Trophoblast cell (in vitro differentiated cells and primary cell): ENCODE data around the gene RIMBP2.

Experiments
- DNase-seq, 2 donors: peaks; one replicate each; pipeline ENCODE4 v3.0.0-alpha.2; 2016
- H2AFZ ChIP-seq: 2 replicates; pipeline ENCODE4 v1.6.1; 2013; ENCODE audit warnings: low read length, moderate library complexity, mild to moderate bottlenecking; ENCODE audit not compliant: insufficient read depth, poor library complexity
- H2AK5ac ChIP-seq: 2 replicates; pipeline ENCODE4 v1.6.1; 2013; ENCODE audit warnings: mild to moderate bottlenecking, low read length
- H2BK120ac ChIP-seq: 2 replicates; pipeline ENCODE4 v1.6.1; 2013; ENCODE audit warnings: low read length, mild to moderate bottlenecking, moderate library complexity; ENCODE audit not compliant: insufficient read depth, poor library complexity
- H2BK12ac ChIP-seq: 2 replicates; pipeline ENCODE4 v1.6.1; 2013; ENCODE audit warnings: mild to moderate bottlenecking, low read length, moderate library complexity
- H2BK5ac ChIP-seq: 2 replicates; pipeline ENCODE4 v1.6.1; 2013; ENCODE audit warnings: low read length, low read depth, moderate library complexity, mild to moderate bottlenecking; ENCODE audit not compliant: poor library complexity
- H3K14ac ChIP-seq: 2 replicates; pipeline ENCODE4 v1.6.1; 2013; ENCODE audit warnings: mild to moderate bottlenecking, low read length
- H3K18ac ChIP-seq: 2 replicates; pipeline ENCODE4 v1.6.1; 2013; ENCODE audit warnings: mild to moderate bottlenecking, low read length
- H3K23ac ChIP-seq: 2 replicates; pipeline ENCODE4 v1.6.1; 2013; ENCODE audit warnings: low read length
- H3K27ac ChIP-seq: 2 replicates; pipeline ENCODE4 v1.5.1; 2013; ENCODE audit warnings: low read depth, mild to moderate bottlenecking, inconsistent platforms, low read length, moderate library complexity
- H3K27me3 ChIP-seq: 2 replicates; pipeline ENCODE4 v1.6.1; 2013; ENCODE audit warnings: inconsistent platforms, mild to moderate bottlenecking, low read length, moderate library complexity; ENCODE audit not compliant: insufficient read depth
- H3K36me3 ChIP-seq, 2 experiments: 1 replicate in 1 of 2; 2 replicates in 1 of 2; pipeline ENCODE4 v1.6.1; 2013; ENCODE audit warnings: low read length in 2 of 2, mild to moderate bottlenecking in 2 of 2, moderate library complexity in 1 of 2; ENCODE audit not compliant: insufficient read depth in 2 of 2, control insufficient read depth in 1 of 2
- H3K4ac ChIP-seq: 2 replicates; pipeline ENCODE4 v1.6.1; 2013; ENCODE audit warnings: low read depth, mild to moderate bottlenecking, low read length, moderate library complexity
- H3K4me1 ChIP-seq, 2 experiments: 1 replicate in 1 of 2; 2 replicates in 1 of 2; pipeline ENCODE4 v1.6.1; 2013; ENCODE audit warnings: low read length in 2 of 2, mild to moderate bottlenecking in 2 of 2, moderate library complexity in 1 of 2; ENCODE audit not compliant: insufficient read depth in 2 of 2, control insufficient read depth in 1 of 2
- H3K4me2 ChIP-seq: 2 replicates; pipeline ENCODE4 v1.6.1; 2013; ENCODE audit warnings: inconsistent platforms, mild to moderate bottlenecking, low read length, moderate library complexity
- H3K4me3 ChIP-seq: 2 replicates; pipeline ENCODE4 v1.5.1; 2013; ENCODE audit warnings: mild to moderate bottlenecking, low read depth, low read length, inconsistent platforms
- H3K79me1 ChIP-seq: one replicate; pipeline ENCODE4 v1.6.1; 2013; ENCODE audit warnings: low read length
- H3K79me2 ChIP-seq: 2 replicates; pipeline ENCODE4 v1.6.1; 2013; ENCODE audit warnings: low read length, mild to moderate bottlenecking; ENCODE audit not compliant: control insufficient read depth, insufficient read depth, poor library complexity
- H3K9ac ChIP-seq: 2 replicates; pipeline ENCODE4 v1.6.1; 2013; ENCODE audit warnings: mild to moderate bottlenecking, low read length
- H3K9me3 ChIP-seq: 2 replicates; pipeline ENCODE4 v1.6.1; 2013; ENCODE audit warnings: low read depth, mild to moderate bottlenecking, control low read depth, inconsistent platforms, low read length; ENCODE audit not compliant: insufficient read depth
- H4K12ac ChIP-seq: 2 replicates; pipeline ENCODE4 v1.6.1; 2013; ENCODE audit warnings: low read depth, mild to moderate bottlenecking, low read length, moderate library complexity
- H4K8ac ChIP-seq: 2 replicates; pipeline ENCODE4 v1.6.1; 2013; ENCODE audit warnings: low read depth, mild to moderate bottlenecking, low read length, moderate library complexity
- H4K91ac ChIP-seq: one replicate; pipeline ENCODE4 v1.6.1; 2013; ENCODE audit warnings: low read depth, mild to moderate bottlenecking, low read length, moderate library complexity
- WGBS: extraction: QIAGEN DNeasy Blood & Tissue Kit; methylation state at CpG from one replicate; pipeline ENCODE4 v1.1.7; 2013; ENCODE audit warnings: missing lambda C conversion rate; ENCODE audit not compliant: insufficient read length, insufficient coverage; ENCODE audit errors: extremely low coverage; 5-methylcytosine and 5-hydroxymethylcytosine counted together

The RIMBP2 gene

GRCh38 chr12:130495156-130495555 lies 220.9 kb downstream of the RIMBP2 start:
- Histone ChIP-seq H3K27me3 (no peaks in the 10 kb centered on the region), H4K91ac (no peak overlapping the region), H3K4me3 (no peak overlapping the region), H2BK120ac (no peak overlapping the region), H3K18ac (no peak overlapping the region), H4K8ac (no peak overlapping the region), H3K79me2 (no peaks in the 10 kb centered on the region), H3K9ac (no peak overlapping the region), H3K27ac (no peak overlapping the region), H2AFZ (no peak overlapping the region), H2BK12ac (no peak overlapping the region), H3K4ac (no peak overlapping the region), H3K36me3 (no peaks in the 10 kb centered on the region), H2BK5ac (no peak overlapping the region), H3K14ac (no peak overlapping the region), H3K79me1 (no peaks in the 10 kb centered on the region), H2AK5ac (no peak overlapping the region), H3K4me2 (no peak overlapping the region), H3K23ac (no peak overlapping the region), H4K12ac (no peak overlapping the region), H3K4me1 (no peaks in the 10 kb centered on the region), H3K9me3 (no peaks in the 10 kb centered on the region)
- no peak for DNase-seq
- WGBS = no CpG with 5 or more reads among the region's 8 CpGs

DNA sequence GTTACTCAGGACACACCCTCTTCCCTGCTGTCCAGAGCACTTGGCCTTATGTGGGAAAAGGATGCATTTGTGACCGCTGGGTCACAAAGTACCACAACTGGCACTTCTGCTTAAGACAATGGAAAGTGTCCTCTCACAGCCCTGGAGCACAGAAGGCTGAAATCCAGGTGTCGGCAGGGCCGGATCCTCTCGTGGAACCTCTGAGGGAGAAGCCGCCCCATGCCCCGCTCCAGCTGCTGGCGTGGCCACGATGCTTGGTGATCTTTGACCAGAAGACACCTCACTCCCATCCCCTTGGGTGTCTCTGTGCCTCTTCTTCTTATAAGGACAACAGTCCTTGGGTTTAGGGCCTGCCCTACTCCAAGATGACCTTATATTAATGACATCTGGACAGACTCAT lies 221.4 kb downstream of the RIMBP2 start:
- no peak overlapping the region for H2BK12ac ChIP-seq
- DNase-seq = no peak
- no peaks in the 10 kb centered on the region for H3K27me3 ChIP-seq
- no peak overlapping the region for H4K12ac ChIP-seq
- no peak overlapping the region for H3K4me3 ChIP-seq
- no peaks in the 10 kb centered on the region for H3K79me2 ChIP-seq
- no peak overlapping the region for H3K18ac ChIP-seq
- H3K9me3 ChIP-seq = no peaks in the 10 kb centered on the region
- no peak overlapping the region for H3K4ac ChIP-seq
- no peak overlapping the region for H2AK5ac ChIP-seq
- H3K14ac ChIP-seq = no peak overlapping the region
- no peak overlapping the region for H2BK120ac ChIP-seq
- no CpG with 5 or more reads among the region's 8 CpGs for WGBS
- no peak overlapping the region for H3K4me2 ChIP-seq
- no peak overlapping the region for H3K27ac ChIP-seq
- H4K8ac ChIP-seq = no peak overlapping the region
- H2BK5ac ChIP-seq = no peak overlapping the region
- no peaks in the 10 kb centered on the region for H3K36me3 ChIP-seq
- H4K91ac ChIP-seq = no peak overlapping the region
- H3K79me1 ChIP-seq = no peaks in the 10 kb centered on the region
- H3K4me1 ChIP-seq = no peaks in the 10 kb centered on the region
- no peak overlapping the region for H2AFZ ChIP-seq
- no peak overlapping the region for H3K23ac ChIP-seq
- no peak overlapping the region for H3K9ac ChIP-seq

DNA sequence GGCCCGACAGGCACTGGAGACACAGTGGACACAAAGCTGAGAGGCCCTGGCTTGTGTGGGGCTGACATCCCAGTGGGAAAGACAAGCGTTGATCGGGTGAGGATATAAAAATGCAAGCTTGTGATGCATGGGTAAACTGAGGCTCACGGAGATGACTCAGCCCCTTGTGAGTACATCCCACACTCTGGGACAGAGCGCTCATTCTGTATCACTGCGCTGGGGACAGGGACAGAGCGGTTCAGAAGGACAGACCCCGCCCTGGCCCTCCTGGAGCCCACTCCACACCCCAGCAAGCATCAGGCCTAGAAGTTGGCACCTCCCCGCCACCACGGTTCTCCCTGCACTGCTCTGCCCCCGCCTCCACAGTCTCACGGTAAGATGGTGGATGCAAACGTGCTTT lies 222.1 kb downstream of the RIMBP2 start:
- no peak overlapping the region for H4K8ac ChIP-seq
- no peaks in the 10 kb centered on the region for H3K36me3 ChIP-seq
- no peak overlapping the region for H2BK120ac ChIP-seq
- no peak overlapping the region for H4K91ac ChIP-seq
- no peaks in the 10 kb centered on the region for H3K79me1 ChIP-seq
- no peak overlapping the region for H2AK5ac ChIP-seq
- H3K4me2 ChIP-seq = no peak overlapping the region
- H3K4me3 ChIP-seq = no peak overlapping the region
- H3K23ac ChIP-seq = no peak overlapping the region
- H3K27ac ChIP-seq = no peak overlapping the region
- H3K9me3 ChIP-seq = peaks cover 2% of the 10 kb centered on the region
- H2BK12ac ChIP-seq = no peak overlapping the region
- H3K27me3 ChIP-seq = no peaks in the 10 kb centered on the region
- no peak overlapping the region for H2AFZ ChIP-seq
- H3K14ac ChIP-seq = no peak overlapping the region
- H3K4me1 ChIP-seq = no peaks in the 10 kb centered on the region
- no peak overlapping the region for H3K4ac ChIP-seq
- H4K12ac ChIP-seq = no peak overlapping the region
- no peak for DNase-seq
- no peak overlapping the region for H3K9ac ChIP-seq
- WGBS = no CpG with 5 or more reads among the region's 13 CpGs
- no peaks in the 10 kb centered on the region for H3K79me2 ChIP-seq
- H3K18ac ChIP-seq = no peak overlapping the region
- H2BK5ac ChIP-seq = no peak overlapping the region

DNA sequence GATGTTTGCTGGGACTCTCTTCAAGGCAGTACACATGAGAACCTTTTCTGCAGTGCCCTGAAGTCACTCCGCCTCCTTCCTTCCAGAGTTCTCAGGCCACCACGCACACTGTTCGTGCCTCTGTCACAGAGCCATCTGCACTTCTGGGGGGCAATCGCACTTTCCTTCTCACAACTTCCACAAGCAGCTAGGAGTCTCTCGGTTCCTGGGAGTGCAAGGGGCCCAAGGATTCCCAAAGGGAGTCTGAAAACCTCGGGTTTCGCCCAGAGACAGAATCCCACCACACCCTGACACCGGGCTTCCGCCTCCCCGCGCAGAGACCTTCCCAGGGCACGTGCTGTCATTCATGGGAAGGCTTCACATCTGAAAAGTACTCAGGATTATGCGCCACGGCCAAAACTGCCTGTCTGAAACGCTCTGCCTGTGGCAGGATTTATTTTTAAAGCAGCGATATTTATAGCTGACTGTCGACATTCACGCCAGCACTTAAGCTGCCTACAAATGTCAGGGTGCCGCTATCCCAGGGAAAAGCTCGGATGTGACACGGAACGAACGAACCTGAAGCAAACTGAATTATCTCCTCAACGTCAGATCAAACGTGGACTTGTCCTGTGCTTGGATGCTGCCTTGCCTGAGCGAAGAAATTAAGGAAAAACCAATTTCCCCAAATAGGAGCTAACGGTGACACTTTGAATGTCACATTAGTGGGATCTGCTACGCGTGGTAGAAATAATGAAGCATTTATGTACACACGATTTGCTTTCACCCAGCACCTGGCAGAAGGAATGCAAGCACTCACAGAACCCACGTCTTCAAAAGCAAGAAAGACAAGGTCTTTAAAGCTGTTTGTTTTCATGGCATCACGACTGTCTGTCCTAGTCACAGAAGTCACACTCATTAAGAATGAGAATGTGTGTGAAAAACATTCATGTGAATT lies 224.4 kb downstream of the RIMBP2 start:
- Histone ChIP-seq H2AK5ac (no peak overlapping the region), H3K9ac (no peak overlapping the region), H3K18ac (no peak overlapping the region), H4K8ac (no peak overlapping the region), H3K79me2 (no peaks in the 10 kb centered on the region), H3K36me3 (no peaks in the 10 kb centered on the region), H3K79me1 (no peaks in the 10 kb centered on the region), H3K14ac (no peak overlapping the region), H3K4me3 (no peak overlapping the region), H3K4ac (no peak overlapping the region), H3K27ac (no peak overlapping the region), H3K9me3 (peaks cover 2% of the 10 kb centered on the region), H2BK120ac (no peak overlapping the region), H3K27me3 (no peaks in the 10 kb centered on the region), H3K4me2 (no peak overlapping the region), H4K12ac (no peak overlapping the region), H4K91ac (no peak overlapping the region), H3K23ac (no peak overlapping the region), H2BK12ac (no peak overlapping the region), H3K4me1 (no peaks in the 10 kb centered on the region), H2BK5ac (no peak overlapping the region), H2AFZ (no peak overlapping the region)
- WGBS = no CpG with 5 or more reads among the region's 32 CpGs
- DNase-seq = no peak
